ENCODE data around the gene HIGD1B. TPM values are rescaled to one million over a fixed set of nuclear protein-coding genes. Genes with fewer than 3 reads are reported as not detected.

Gene HIGD1B
- total RNA-seq, result not detected in 2 replicates

GRCh38 chr17:44847586-44847985, at the start of gene HIGD1B:
Gene HIGD1B, plus strand, starts transcription at chr17:44847883. Its CDS starts 270 bp downstream, at chr17:44848153.

GRCh38 chr17:44829523-44830358, 17.9 kb upstream of the HIGD1B start, which contains the start of gene GJC1:
Gene GJC1, minus strand, starts transcription at chr17:44830287. Its CDS starts 24,470 bp downstream, at chr17:44805817.

GRCh38 chr17:44899074-44899782, 51.5 kb downstream of the HIGD1B start, which contains the start of gene EFTUD2:
Gene EFTUD2, minus strand, starts transcription at chr17:44899445. Its CDS starts 4,924 bp downstream, at chr17:44894521.

Other genes starting within 250 kb of the HIGD1B start
- under 0.01 TPM in 1 of 2 replicates, not detected in the other for gene MEIOC, start 191.4 kb upstream of the HIGD1B start, total RNA-seq
- gene CCDC43, start 158.1 kb upstream of the HIGD1B start, total RNA-seq, result 39.2 and 41.0 TPM in 2 replicates
- gene DBF4B, start 139.2 kb upstream of the HIGD1B start, total RNA-seq, result 3.3 and 4.3 TPM in 2 replicates
- gene ADAM11, start 88.9 kb upstream of the HIGD1B start, total RNA-seq, result 0.19 and 0.36 TPM in 2 replicates
- gene GJC1, start 17.6 kb upstream of the HIGD1B start, total RNA-seq, result 7.0 and 7.8 TPM in 2 replicates
- 176 and 188 TPM in 2 replicates for gene EFTUD2, start 51.6 kb downstream of the HIGD1B start, total RNA-seq
- 0.38 and 0.54 TPM in 2 replicates for gene GFAP, start 67.6 kb downstream of the HIGD1B start, total RNA-seq
- gene KIF18B, start 99.9 kb downstream of the HIGD1B start, total RNA-seq, result 1.7 and 3.1 TPM in 2 replicates
- 0.09 TPM in 1 of 2 replicates, not detected in the other for gene C1QL1, start 120.4 kb downstream of the HIGD1B start, total RNA-seq
- 26.7 and 27.0 TPM in 2 replicates for gene DCAKD, start 203.7 kb downstream of the HIGD1B start, total RNA-seq
- 58.7 and 58.9 TPM in 2 replicates for gene NMT1, start 213.4 kb downstream of the HIGD1B start, total RNA-seq

Data from endothelial cell of coronary artery (primary cell).